ENCODE measurements around the gene TNPO3.

Gene TNPO3

DNA sequence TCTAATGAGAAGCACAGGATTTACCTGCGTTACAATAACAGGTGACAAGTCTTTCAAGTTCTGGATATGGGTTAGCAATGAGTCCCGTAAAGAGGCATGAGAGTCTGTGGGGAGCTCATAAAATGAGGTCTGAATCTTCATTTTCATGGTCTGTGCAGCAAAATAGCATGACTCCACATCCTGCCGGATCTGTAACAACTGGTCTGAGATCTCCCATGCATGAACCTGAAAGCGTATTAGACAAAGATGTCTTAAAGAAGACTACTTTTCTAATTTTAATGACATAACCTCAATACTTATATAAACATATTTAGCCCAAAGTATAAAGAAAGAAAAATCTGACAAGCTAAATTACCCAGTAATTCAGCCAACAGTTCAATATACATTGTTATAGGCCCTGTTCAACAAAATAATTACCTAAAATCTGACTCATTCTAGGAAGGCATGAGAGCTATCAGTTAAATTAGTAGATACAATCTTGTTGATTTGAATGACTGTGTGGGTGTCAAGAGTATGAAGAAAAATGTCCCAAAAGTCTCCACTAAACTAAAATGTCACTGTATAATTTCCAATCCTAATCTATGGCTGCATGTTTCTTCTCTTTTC lies 36.9 kb downstream of the TNPO3 start:
- DNase-seq (ENCODE audit: low read depth, low spot score), result no peak
- Histone ChIP-seq H3K36me3 (ENCODE audit: insufficient read depth, low read length) (peaks cover 35% of the 10 kb centered on the region), H3K9me3 (ENCODE audit: low read depth, low read length) (no peaks in the 10 kb centered on the region), H3K9ac (ENCODE audit: insufficient read length) (no peak overlapping the region), H3K27ac (no peak overlapping the region), H3K4me3 (no peak overlapping the region)
- TF ChIP-seq POLR2AphosphoS5 (IDR thresholded peaks at IDR 0.05; ENCODE audit: borderline replicate concordance, low read depth, low read length), result no peak

GRCh38 chr7:129017264-129017663 lies 37.6 kb downstream of the TNPO3 start:
- Histone ChIP-seq H3K9me3 (ENCODE audit: low read depth, low read length) (no peaks in the 10 kb centered on the region), H3K9ac (ENCODE audit: insufficient read length) (no peak overlapping the region), H3K27ac (no peak overlapping the region), H3K4me3 (no peak overlapping the region), H3K36me3 (ENCODE audit: insufficient read depth, low read length) (peaks cover 40% of the 10 kb centered on the region)
- DNase-seq (ENCODE audit: low read depth, low spot score), result no peak
- no peak for TF ChIP-seq EZH2 (IDR thresholded peaks at IDR 0.05)
- no peak for TF ChIP-seq FOXP2 (optimal IDR thresholded peaks at IDR 0.05; ENCODE audit: control extremely low read depth, extremely low read length, insufficient read depth)
- TF ChIP-seq POLR2AphosphoS5 (IDR thresholded peaks at IDR 0.05; ENCODE audit: borderline replicate concordance, low read depth, low read length), result no peak

DNA sequence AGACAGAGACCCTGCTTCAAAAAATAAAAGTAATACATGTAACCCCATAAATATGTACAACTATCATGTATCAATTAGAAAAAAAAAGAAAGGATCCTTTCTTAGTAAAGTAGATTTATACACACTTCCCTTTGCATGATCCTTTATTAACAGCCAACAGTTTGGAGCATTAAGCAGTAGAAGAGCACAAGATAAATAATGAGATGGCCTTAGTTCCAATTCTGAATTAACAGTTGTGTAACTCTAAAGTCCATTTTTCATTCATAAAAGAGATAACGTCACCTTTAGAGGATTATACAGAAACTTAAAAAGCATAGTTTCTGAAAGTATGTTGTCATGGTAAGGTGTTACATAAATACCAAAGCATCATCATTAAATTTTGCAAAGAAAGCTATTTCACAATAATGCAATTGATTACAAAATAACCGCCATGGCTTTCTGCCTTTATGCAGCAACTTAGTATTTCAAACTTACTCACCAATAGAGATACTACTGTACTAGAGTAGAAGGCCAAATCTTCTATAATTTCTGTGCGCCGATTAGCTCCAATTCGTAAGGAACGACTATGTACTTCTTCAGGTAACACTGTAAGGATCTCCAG lies 40.3 kb downstream of the TNPO3 start:
- no peak for DNase-seq (ENCODE audit: low read depth, low spot score)
- H3K36me3 ChIP-seq (ENCODE audit: insufficient read depth, low read length), result peaks cover 60% of the 10 kb centered on the region

DNA sequence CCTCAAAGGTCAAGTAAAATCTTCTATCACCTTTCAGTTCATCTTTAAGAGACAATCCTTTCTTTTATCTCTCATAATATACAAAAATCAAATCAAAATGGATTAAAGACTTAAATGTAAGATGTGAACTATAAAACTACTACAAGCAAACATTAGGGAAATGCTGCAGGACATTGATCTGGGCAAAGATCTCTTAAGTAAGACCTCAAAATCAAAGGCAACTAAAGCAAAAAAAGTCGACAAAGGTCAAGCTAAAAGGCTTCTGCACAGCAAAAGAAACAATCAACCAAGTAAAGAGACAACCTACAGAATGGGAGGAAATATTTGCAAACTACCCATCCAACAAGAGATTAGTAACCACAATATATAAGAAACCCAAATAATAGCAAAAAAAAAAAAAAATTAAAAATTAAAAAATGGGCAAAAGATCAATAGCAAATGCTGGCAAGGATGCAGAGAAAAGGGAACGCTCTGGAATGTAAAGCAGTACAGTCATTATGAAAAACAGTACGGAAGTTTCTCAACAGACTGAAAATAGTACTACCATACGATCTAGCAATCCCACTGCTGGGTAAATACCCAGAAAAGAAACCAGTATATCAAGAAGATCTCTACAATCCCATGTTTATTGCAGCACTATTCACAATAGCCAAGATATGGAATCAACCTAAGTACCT lies 41.7 kb downstream of the TNPO3 start:
- DNase-seq (ENCODE audit: low read depth, low spot score), result no peak
- Histone ChIP-seq H3K9me3 (ENCODE audit: low read depth, low read length) (no peaks in the 10 kb centered on the region), H3K36me3 (ENCODE audit: insufficient read depth, low read length) (peaks cover 65% of the 10 kb centered on the region), H3K27ac (no peak overlapping the region), H3K9ac (ENCODE audit: insufficient read length) (no peak overlapping the region), H3K4me3 (no peak overlapping the region)
- TF ChIP-seq EZH2 (IDR thresholded peaks at IDR 0.05) (no peak), POLR2AphosphoS5 (IDR thresholded peaks at IDR 0.05; ENCODE audit: borderline replicate concordance, low read depth, low read length) (no peak), FOXP2 (optimal IDR thresholded peaks at IDR 0.05; ENCODE audit: control extremely low read depth, extremely low read length, insufficient read depth) (no peak)

More for the DNA sequence above, 40.3 kb downstream of the TNPO3 start:
- TF ChIP-seq FOXP2 (optimal IDR thresholded peaks at IDR 0.05; ENCODE audit: control extremely low read depth, extremely low read length, insufficient read depth), result no peak
- no peak for TF ChIP-seq POLR2AphosphoS5 (IDR thresholded peaks at IDR 0.05; ENCODE audit: borderline replicate concordance, low read depth, low read length)
- TF ChIP-seq EZH2 (IDR thresholded peaks at IDR 0.05), result no peak
- no peaks in the 10 kb centered on the region for H3K9me3 ChIP-seq (ENCODE audit: low read depth, low read length)
- no peak overlapping the region for H3K4me3 ChIP-seq
- H3K27ac ChIP-seq, result no peak overlapping the region
- no peak overlapping the region for H3K9ac ChIP-seq (ENCODE audit: insufficient read length)

GRCh38 chr7:129012641-129013040 lies 42.3 kb downstream of the TNPO3 start:
- TF ChIP-seq FOXP2 (optimal IDR thresholded peaks at IDR 0.05; ENCODE audit: control extremely low read depth, extremely low read length, insufficient read depth), result no peak
- TF ChIP-seq EZH2 (IDR thresholded peaks at IDR 0.05), result no peak
- no peak for TF ChIP-seq POLR2AphosphoS5 (IDR thresholded peaks at IDR 0.05; ENCODE audit: borderline replicate concordance, low read depth, low read length)
- Histone ChIP-seq H3K4me3 (no peak overlapping the region), H3K9me3 (ENCODE audit: low read depth, low read length) (no peaks in the 10 kb centered on the region), H3K27ac (no peak overlapping the region), H3K9ac (ENCODE audit: insufficient read length) (no peak overlapping the region), H3K36me3 (ENCODE audit: insufficient read depth, low read length) (peaks cover 60% of the 10 kb centered on the region)
- no peak for DNase-seq (ENCODE audit: low read depth, low spot score)

DNA sequence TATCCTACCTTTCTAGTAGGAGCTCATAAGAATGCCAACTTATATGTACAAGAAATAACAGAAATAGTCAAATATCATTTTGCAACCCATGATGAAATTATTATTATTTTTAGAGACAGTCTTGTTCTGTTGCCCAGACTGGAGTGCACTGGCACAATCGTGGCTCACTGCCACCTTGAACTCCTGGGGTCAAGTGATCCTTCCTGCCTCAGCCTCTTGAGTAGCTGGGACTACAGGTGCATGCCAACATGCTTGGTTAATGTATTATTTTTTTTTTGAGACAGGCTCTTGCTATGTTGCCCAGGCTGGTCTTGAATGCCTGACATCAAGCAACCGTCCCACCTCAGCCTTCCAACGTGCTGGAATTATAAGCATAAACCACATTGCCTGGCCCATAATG lies 44.8 kb downstream of the TNPO3 start:
- Histone ChIP-seq H3K9me3 (ENCODE audit: low read depth, low read length) (no peaks in the 10 kb centered on the region), H3K36me3 (ENCODE audit: insufficient read depth, low read length) (peaks cover 57% of the 10 kb centered on the region), H3K27ac (no peak overlapping the region), H3K9ac (ENCODE audit: insufficient read length) (no peak overlapping the region), H3K4me3 (no peak overlapping the region)
- no peak for TF ChIP-seq EZH2 (IDR thresholded peaks at IDR 0.05)
- no peak for TF ChIP-seq POLR2AphosphoS5 (IDR thresholded peaks at IDR 0.05; ENCODE audit: borderline replicate concordance, low read depth, low read length)
- TF ChIP-seq FOXP2 (optimal IDR thresholded peaks at IDR 0.05; ENCODE audit: control extremely low read depth, extremely low read length, insufficient read depth), result no peak
- DNase-seq (ENCODE audit: low read depth, low spot score), result no peak

GRCh38 chr7:129009437-129009836 lies 45.5 kb downstream of the TNPO3 start:
- no peak for DNase-seq (ENCODE audit: low read depth, low spot score)
- Histone ChIP-seq H3K36me3 (ENCODE audit: insufficient read depth, low read length) (peaks cover 53% of the 10 kb centered on the region), H3K9me3 (ENCODE audit: low read depth, low read length) (no peaks in the 10 kb centered on the region), H3K4me3 (no peak overlapping the region), H3K9ac (ENCODE audit: insufficient read length) (no peak overlapping the region), H3K27ac (no peak overlapping the region)
- TF ChIP-seq POLR2AphosphoS5 (IDR thresholded peaks at IDR 0.05; ENCODE audit: borderline replicate concordance, low read depth, low read length) (no peak), FOXP2 (optimal IDR thresholded peaks at IDR 0.05; ENCODE audit: control extremely low read depth, extremely low read length, insufficient read depth) (no peak), EZH2 (IDR thresholded peaks at IDR 0.05) (no peak)

GRCh38 chr7:129008645-129009414 lies 46.1 kb downstream of the TNPO3 start:
- no peak overlapping the region for H3K9ac ChIP-seq (ENCODE audit: insufficient read length)
- TF ChIP-seq EZH2 (IDR thresholded peaks at IDR 0.05) (no peak), POLR2AphosphoS5 (IDR thresholded peaks at IDR 0.05; ENCODE audit: borderline replicate concordance, low read depth, low read length) (no peak), FOXP2 (optimal IDR thresholded peaks at IDR 0.05; ENCODE audit: control extremely low read depth, extremely low read length, insufficient read depth) (no peak)
- H3K27ac ChIP-seq, result no peak overlapping the region
- H3K4me3 ChIP-seq, result no peak overlapping the region
- DNase-seq (ENCODE audit: low read depth, low spot score), result no peak
- H3K9me3 ChIP-seq (ENCODE audit: low read depth, low read length), result no peaks in the 10 kb centered on the region
- peaks cover 53% of the 10 kb centered on the region for H3K36me3 ChIP-seq (ENCODE audit: insufficient read depth, low read length)
